GM15510 (cell line): ENCODE data around the gene ICE2.

Source experiments
- POLR2A ChIP-seq: IDR thresholded peaks from 3 replicates; pipeline ENCODE4 v1.6.1; 2011; ENCODE audit warnings: borderline replicate concordance; ENCODE audit not compliant: insufficient read length; ENCODE audit errors: extremely low read depth

Gene ICE2

DNA sequence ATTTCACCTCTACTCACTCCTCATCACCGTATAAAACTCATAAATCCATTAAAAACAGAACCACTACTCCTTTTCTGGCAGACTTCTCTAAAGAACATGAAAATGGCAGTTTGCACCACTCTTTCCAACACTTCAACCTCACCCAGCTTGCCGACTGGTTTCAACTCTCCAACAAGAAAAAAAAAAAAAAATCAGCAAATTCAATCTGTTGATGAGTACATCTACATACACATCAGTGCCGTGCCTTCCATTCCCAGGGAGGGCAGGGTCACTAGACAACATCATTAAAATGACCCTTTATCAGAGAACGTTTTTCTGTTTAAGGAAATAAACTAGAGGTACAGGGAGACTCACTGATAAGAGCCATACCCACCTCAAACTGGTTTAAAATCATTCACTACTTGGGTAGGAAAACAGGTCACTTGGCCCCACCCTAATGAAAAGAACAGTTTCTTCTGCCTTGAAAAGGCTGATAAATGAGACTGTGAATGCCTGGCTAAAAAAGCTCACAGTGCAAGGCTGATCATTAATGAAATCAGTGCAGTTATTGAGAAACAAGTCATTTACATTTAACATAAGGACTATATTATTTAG, 87.1 kb downstream of the ICE2 start:
- TF ChIP-seq POLR2A, result no peak

DNA sequence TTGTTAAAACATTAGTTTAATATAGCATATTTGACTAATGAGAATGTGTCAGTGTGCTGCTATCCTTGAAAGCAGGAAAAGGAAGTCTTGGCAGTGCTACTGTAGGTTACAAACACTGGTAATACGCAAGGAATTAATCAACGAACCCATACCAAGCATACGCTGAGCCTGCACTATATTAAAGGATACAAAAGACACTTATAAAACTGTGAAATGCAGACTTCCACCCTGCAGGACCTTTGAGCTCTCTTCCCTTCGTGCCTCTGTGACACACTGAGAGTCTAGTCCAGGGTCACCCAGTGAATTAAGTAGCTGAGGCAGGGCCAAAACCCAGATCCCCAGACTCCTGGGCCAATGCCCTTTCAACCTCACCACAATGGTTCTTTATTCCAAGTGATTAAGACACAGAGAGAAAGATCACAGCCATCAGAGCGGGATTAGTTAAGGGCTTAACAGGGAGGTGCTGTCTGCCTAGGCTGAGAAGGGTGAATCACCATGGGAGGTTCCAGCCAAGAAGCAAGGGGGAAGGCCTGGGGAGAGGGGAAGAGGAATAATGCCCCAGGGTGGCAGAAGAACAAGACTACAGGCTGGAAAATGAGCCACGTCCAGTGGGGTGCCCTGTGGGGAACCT, 88.0 kb downstream of the ICE2 start:
- TF ChIP-seq POLR2A, result no peak

DNA sequence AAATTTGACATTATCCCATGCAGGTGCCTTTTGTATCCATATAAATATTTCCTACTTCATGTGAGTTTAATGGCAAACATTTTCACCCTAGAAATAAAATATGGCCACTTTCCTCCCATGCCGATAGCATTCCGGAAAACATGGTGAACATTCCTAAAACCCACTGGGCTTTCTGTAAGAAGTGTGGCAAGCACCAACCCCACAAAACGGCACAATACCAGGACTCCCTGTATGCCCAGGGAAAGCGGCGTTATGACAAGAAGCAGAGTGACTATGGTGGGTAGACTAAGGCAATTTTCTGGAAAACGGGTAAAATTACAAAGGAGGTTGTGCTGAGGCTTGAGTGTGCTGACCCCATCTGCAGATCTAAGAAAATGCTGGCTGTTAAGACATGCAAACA, 88.7 kb downstream of the ICE2 start:
- TF ChIP-seq POLR2A, result no peak

DNA sequence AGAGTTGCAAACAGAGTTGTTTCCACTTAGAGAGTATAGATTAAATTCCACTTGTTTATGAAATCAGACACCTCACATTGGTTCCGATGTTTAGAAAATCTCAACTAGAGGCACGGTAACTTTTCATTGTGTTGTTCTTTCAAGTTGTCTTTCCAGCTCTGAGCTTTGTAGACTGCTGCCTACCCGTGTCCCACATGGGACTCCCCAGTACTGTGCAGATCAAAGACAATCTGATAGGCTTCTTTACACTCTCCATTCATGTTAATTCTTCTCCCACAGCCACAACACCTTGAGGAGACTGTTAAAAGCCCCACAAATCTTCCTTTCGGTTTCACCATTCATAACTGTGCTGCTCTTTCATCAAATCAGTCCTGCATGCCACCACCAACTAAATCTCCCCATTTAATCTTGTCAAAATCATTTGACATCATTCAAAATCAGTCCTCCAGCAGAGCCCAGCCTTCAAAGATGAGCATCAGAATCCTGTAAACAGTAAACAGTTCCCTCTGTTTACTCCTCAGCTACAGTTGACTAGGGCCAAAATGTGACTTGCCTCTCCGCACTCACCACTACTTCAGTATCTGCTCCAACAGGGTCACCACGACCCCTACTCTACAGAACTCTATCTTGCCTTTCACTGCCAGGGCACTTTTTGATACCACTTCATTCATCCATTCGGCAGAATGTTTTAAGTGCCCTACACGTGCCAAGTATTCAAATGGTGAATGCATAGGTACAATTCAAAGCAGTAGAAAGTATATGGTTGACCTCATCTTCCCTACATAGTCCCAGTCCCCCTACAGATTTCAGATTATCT, 89.5 kb downstream of the ICE2 start:
- no peak for TF ChIP-seq POLR2A

DNA sequence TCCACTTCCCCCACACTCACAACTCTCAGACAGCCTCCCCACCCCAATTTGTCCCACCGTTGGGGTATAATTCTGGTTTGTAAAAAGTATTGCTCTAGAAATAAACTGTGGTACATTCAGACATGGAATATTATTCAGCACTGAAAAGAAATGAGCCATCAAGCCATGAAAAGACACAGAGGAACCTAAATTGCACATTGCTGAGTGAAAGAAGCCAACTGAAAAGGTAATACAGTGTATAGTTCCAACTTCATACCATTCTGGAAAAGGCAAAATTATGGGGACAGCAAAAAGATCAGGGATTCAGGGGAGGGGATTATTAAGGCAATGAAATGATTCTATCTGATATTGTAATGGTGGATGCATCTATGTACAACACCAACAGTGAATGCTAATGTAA, 91.6 kb downstream of the ICE2 start:
- no peak for TF ChIP-seq POLR2A

DNA sequence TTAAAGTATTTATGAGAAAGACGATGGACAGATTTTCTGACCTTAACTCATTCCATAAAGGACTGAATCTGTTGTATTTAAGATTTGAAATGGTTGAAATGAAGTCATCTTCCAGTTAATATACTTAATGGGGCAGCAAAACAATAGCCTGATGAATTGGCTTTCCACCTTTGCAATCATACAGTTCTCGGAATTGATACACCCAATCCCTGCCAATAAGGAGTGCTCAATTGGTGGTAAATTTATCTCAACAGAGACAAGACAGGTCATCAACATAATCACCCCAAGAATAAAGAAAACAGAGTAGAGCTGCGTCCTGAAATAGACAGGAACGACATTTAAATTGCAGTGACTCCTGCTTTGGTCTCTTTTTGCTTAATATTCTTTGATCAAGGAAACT, 92.3 kb downstream of the ICE2 start:
- TF ChIP-seq POLR2A, result no peak

DNA sequence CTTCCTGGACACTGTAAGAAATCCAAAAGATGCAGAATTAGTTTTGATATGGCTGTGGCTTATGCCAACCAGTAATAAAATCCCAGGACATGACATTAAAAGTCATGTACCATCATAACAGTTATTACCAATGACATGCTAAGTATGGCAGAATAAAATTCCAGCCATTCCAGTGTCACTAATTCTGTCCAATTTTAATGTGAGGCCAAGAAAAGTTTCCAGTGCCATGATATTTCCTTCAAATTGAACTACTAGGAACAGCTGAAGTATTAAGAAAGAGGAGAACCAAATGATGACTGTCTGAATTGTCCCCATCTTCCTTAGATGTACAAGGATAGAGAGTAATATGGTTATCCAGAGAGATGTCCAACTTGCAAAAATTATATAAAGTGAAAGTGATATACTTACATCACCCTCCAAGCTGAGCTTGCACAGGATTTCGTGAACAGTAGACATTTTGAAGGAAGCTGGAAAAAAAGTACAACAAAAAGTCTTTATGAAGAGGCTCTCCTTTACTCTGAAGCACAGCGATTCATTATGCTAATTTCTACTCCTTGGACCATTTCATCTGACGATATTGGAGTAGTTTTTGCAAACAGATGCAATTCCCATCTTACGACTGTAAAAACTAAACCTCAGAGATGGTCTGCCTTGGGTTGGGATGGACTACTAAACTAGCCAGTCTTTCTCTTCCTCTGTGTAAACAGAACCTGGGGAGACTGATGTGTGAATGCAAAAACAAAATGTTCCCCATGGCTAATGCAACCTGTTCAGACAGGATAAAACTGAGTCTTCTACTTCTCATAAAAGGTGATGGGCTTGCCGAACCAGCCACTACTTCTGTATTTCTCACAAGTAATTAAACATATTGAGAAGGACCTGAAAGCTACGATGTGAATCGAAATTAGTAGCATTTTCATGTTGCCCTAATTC, 93.1 kb downstream of the ICE2 start:
- TF ChIP-seq POLR2A, result no peak

DNA sequence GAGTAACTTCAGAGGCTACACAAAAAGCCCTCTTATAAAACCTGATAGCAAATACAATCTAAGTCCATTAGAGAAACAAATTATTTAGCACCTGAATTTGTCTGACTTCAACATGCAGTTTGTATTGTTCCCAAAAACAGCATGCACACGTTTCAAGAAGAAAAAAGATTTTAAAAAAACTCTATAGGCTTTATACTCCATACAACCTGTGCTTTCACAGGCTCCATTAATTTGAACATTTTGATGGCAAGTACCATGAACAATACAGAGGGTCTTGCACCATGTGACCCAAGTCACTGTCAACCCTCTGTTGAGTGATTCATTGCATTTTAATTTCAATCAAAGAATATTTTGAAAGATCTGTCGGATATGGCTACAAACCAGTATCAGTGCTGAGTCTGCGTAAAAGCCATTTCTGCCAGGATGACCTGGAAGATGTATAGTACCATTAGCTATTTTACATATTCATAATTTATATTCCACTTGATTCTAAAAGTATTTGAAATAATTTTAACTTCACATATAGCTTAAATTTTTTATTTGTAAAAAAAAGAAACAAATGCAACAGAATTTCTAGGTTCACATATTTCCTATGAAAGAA, 94.3 kb downstream of the ICE2 start:
- TF ChIP-seq POLR2A, result no peak

DNA sequence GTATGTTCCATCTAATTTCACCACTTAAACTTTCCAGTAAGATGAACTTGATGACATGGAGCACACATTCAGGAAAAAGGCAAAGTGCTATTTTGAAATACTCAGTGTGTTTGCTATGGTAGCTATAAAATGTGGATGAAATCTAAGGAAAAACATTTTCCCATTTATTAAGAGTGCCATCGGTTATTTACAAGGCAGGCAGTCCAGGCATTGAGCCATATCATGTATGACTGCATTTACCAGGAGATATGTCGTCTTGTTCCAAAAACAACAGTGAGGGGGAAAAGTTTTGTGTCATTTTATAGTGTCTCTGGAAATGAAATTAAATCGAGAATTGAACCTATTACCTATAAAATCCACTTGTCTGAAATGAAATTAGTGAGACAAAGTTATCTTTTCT, 94.9 kb downstream of the ICE2 start:
- no peak for TF ChIP-seq POLR2A

DNA sequence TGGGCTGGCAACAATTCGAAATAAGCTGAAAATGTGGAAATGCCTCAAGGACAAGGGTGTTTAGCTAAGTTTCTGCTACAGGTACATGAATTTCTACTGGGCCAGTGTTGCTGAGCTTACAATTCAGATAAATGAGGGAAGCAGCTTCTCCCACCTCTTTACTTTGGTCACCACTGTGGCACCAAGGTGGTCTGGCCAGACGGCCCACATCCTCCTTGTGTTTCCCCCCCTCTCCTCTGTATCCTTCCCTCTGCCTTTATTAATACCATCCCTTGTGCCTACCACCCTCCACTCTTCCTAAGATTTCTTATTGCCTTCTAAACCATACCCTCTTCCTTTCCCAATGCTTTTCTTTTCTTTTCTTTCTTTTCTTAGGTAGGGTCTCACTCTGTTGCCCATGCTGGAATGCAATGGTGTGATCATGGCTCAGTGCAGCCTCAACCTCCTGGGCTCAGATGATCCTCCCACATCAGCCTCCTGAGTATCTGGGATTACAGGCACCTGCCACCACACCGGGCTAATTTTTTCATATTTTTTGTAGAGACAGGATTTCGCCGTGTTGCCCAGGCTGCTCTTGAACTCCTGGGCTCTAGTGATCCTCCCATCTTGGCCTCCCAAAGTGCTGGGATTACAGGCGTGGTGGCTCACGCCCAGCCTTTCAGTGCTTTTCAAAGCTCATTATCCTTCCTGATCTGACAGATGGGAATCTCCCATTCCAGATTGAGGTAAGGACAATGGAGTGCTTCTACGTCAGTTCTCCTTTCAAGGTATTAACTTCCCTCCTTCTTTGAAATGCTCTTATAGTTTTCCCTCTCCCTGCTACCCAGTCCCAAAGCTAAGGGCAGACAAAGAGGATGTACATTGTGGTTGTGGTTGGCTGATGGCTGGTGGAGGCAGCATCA, 95.9 kb downstream of the ICE2 start:
- no peak for TF ChIP-seq POLR2A

DNA sequence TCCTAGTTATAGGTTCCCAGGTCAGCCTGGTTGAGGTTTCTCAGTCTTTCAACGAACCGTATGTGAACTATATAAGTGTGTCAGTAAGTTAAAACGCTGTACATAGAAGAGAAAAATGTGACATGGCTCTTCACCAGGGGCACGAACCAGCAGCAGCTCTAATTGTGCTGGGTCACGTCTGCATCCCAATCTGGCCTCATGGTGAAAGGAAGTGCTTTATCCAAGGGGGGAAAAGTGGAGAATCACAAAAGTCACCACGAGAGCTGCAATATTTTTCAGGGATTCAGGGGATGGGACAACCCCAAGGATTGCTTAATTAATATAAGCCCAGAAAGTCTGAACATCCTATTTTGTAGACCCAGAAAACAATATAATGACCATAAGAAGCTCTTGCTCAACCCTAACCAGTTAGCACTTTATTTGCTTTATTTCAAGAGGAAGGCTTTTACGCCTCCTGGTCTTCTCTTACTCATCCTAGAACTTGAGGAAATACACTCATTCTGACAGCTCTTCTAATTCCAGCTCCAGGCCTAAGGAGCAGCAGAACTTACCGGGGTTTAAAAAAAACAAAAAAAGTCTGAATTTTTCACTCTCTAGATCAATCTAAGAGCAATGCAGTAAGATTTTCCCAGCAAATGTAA, 97.7 kb downstream of the ICE2 start:
- TF ChIP-seq POLR2A, result no peak

DNA sequence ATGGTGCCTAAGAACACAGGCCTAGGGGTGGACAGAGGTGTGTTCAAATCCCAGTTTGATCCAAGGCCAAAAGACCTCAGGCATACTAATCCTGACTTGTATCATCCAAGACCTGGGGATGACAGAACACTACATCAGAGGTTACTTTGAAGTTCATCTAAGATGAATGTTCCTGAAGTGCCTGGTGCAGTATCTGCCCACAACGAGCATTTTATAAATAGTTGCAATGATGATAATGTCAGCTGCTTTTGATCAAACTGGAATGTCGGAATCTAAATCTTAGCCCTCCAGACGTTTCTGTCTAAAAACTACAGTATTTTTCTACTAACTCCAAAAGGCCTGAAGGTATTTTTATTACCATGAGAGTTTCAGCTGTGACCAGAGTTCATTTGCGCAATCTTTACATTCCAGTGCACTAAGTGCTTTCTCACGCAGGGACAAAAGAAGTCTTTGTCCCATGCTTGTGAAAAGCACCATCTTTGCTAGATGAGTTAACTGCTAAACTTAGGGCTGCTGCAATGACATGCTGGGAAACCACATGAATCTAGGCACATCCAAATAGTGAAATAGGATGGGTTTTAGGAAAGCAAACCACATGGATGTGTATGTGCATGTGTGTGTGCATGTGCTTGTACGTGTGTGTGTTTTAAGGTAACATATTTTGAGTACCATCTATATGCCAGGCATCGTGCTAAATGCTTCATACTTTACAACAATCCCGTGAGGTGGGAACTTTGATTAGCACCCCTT, 99.2 kb downstream of the ICE2 start:
- no peak for TF ChIP-seq POLR2A
